OCI-LY3 (cell line): Measurements from ENCODE around the gene CCN6.

Source experiments
- H2AFZ ChIP-seq: fragments of 200-600, 300-600 bp; shearing (Covaris generic); 2 replicates; pipeline ENCODE4 v1.6.0; 2014; ENCODE audit warnings: antibody characterized with exemption, low read depth, low read length
- H3K27ac ChIP-seq: fragments of 200-600, 300-600 bp; sonication (generic); 2 replicates; pipeline ENCODE4 v1.5.1; 2014; ENCODE audit warnings: mild to moderate bottlenecking, low read length, moderate library complexity, mixed read lengths
- H3K27me3 ChIP-seq: fragments of 200-600, 300-600 bp; sonication (generic); 2 replicates; pipeline ENCODE4 v1.6.1; 2014; ENCODE audit warnings: low read depth, low read length, mixed read lengths
- H3K36me3 ChIP-seq: fragments of 200-600, 300-600 bp; sonication (generic); replicated peaks from 2 replicates; pipeline ENCODE3; 2014; ENCODE audit warnings: low read depth, low read length, mixed read lengths
- H3K4me1 ChIP-seq: fragments of 300-600, 200-600 bp; sonication (generic); 2 replicates; pipeline ENCODE4 v1.6.1; 2014; ENCODE audit warnings: low read length, mixed read lengths
- H3K4me2 ChIP-seq: fragments of 200-600, 300-600 bp; sonication (generic); 2 replicates; pipeline ENCODE4 v1.6.1; 2014; ENCODE audit warnings: low read length, mixed read lengths
- H3K4me3 ChIP-seq: fragments of 300-600, 200-600 bp; sonication (generic); 2 replicates; pipeline ENCODE4 v1.5.1; 2014; ENCODE audit warnings: antibody characterized with exemption, mild to moderate bottlenecking, low read length, moderate library complexity
- H3K79me2 ChIP-seq: fragments of 300-600, 200-600 bp; shearing (Covaris generic); 2 replicates; pipeline ENCODE4 v1.6.1; 2014; ENCODE audit warnings: mild to moderate bottlenecking, low read length, mixed read lengths
- H3K9ac ChIP-seq: fragments of 300-600, 200-600 bp; shearing (Covaris generic); 2 replicates; pipeline ENCODE4 v1.6.0; 2014; ENCODE audit warnings: mild to moderate bottlenecking, low read length, moderate library complexity
- H3K9me3 ChIP-seq: fragments of 200-600, 300-600 bp; shearing (Covaris generic); 2 replicates; pipeline ENCODE4 v1.6.1; 2014; ENCODE audit warnings: low read length, mixed read lengths; ENCODE audit not compliant: insufficient read depth
- H4K20me1 ChIP-seq: fragments of 200-600, 300-600 bp; sonication (generic); 2 replicates; pipeline ENCODE4 v1.6.1; 2016; ENCODE audit warnings: low read length, mixed read lengths; ENCODE audit not compliant: insufficient read depth
- CTCF ChIP-seq: fragments of 200-600, 300-600 bp; sonication (generic); IDR thresholded peaks from 2 replicates; pipeline ENCODE4 v1.5.1; 2014; ENCODE audit warnings: antibody characterized with exemption, low read length, low read depth
- EZH2phosphoT487 ChIP-seq: fragments of 200-600 bp; shearing (Covaris generic); IDR thresholded peaks from 2 replicates; pipeline ENCODE4 v1.6.1; 2018; ENCODE audit warnings: antibody characterized with exemption, mixed run types, low read depth

CCN6 gene

GRCh38 chr6:112032728-112033127, 21.2 kb upstream of the CCN6 start:
- H3K79me2 ChIP-seq, result no peaks in the 10 kb centered on the region
- TF ChIP-seq EZH2phosphoT487 (no peak), CTCF (no peak)
- no peak overlapping the region for H2AFZ ChIP-seq
- no peaks in the 10 kb centered on the region for H3K9me3 ChIP-seq
- H3K4me2 ChIP-seq, result no peak overlapping the region
- H3K27me3 ChIP-seq, result 0 out of 2 replicates have a peak, but pooled peaks cover 2% of the 10 kb centered on the region
- peaks cover 8% of the 10 kb centered on the region for H3K4me1 ChIP-seq
- no peaks in the 10 kb centered on the region for H3K36me3 ChIP-seq
- H4K20me1 ChIP-seq, result no peaks in the 10 kb centered on the region
- H3K9ac ChIP-seq, result no peak overlapping the region
- H3K4me3 ChIP-seq, result no peak overlapping the region
- no peak overlapping the region for H3K27ac ChIP-seq

- 0 out of 2 replicates have a peak, but pooled peaks cover 1% of the 10 kb centered on the region for H3K4me1 ChIP-seq
- H3K36me3 ChIP-seq, result no peaks in the 10 kb centered on the region
Measured at GRCh38 chr6:112033791-112034615, 19.9 kb upstream of the CCN6 start.

GRCh38 chr6:112034616-112034995, 19.3 kb upstream of the CCN6 start:
- H3K27me3 ChIP-seq, result 0 out of 2 replicates have a peak, but pooled peaks cover 2% of the 10 kb centered on the region
- H3K4me2 ChIP-seq, result no peak overlapping the region
- no peaks in the 10 kb centered on the region for H3K9me3 ChIP-seq
- no peak overlapping the region for H3K9ac ChIP-seq
- H3K36me3 ChIP-seq, result no peaks in the 10 kb centered on the region
- H3K4me3 ChIP-seq, result no peak overlapping the region
- no peaks in the 10 kb centered on the region for H4K20me1 ChIP-seq
- no peak overlapping the region for H2AFZ ChIP-seq
- no peak for TF ChIP-seq CTCF
- TF ChIP-seq EZH2phosphoT487, result no peak
- H3K79me2 ChIP-seq, result no peaks in the 10 kb centered on the region
- no peak overlapping the region for H3K27ac ChIP-seq
- H3K4me1 ChIP-seq, result no peaks in the 10 kb centered on the region

More at GRCh38 chr6:112033791-112034615, 19.9 kb upstream of the CCN6 start:
- no peaks in the 10 kb centered on the region for H3K79me2 ChIP-seq
- no peak overlapping the region for H3K9ac ChIP-seq
- H3K4me3 ChIP-seq, result no peak overlapping the region
- no peak overlapping the region for H3K27ac ChIP-seq
- no peak for TF ChIP-seq EZH2phosphoT487
- TF ChIP-seq CTCF, result no peak
- 0 out of 2 replicates have a peak, but pooled peaks cover 2% of the 10 kb centered on the region for H3K27me3 ChIP-seq
- no peak overlapping the region for H3K4me2 ChIP-seq
- no peaks in the 10 kb centered on the region for H3K9me3 ChIP-seq
- H4K20me1 ChIP-seq, result no peaks in the 10 kb centered on the region
- H2AFZ ChIP-seq, result no peak overlapping the region

GRCh38 chr6:112036088-112036637, 17.7 kb upstream of the CCN6 start:
- Histone ChIP-seq H3K9ac (no peak overlapping the region), H3K4me2 (no peak overlapping the region), H3K9me3 (no peaks in the 10 kb centered on the region), H3K36me3 (no peaks in the 10 kb centered on the region), H3K79me2 (no peaks in the 10 kb centered on the region), H3K4me1 (no peaks in the 10 kb centered on the region), H2AFZ (no peak overlapping the region), H3K27me3 (0 out of 2 replicates have a peak, but pooled peaks cover 2% of the 10 kb centered on the region), H3K4me3 (no peak overlapping the region), H4K20me1 (no peaks in the 10 kb centered on the region), H3K27ac (no peak overlapping the region)
- TF ChIP-seq CTCF, result no peak
- no peak for TF ChIP-seq EZH2phosphoT487
